H7 (cell line): ENCODE data around the gene MT1B. TPM values are rescaled to one million over a fixed set of nuclear protein-coding genes. Genes with fewer than 3 reads are reported as not detected.

Experiments used
- DNase-seq: peaks from one replicate; pipeline ENCODE4 v3.0.0; 2012
- H3K27me3 ChIP-seq: 2 replicates; pipeline ENCODE4 v1.6.0; 2011; ENCODE audit warnings: mild to moderate bottlenecking, low read length; ENCODE audit not compliant: control insufficient read depth, insufficient read depth
- H3K36me3 ChIP-seq: replicated peaks from 2 replicates; pipeline ENCODE4 v1.5.1; 2011; ENCODE audit warnings: low read length; ENCODE audit not compliant: control insufficient read depth, insufficient read depth
- H3K4me3 ChIP-seq: 2 replicates; pipeline ENCODE4 v1.5.1; 2011; ENCODE audit warnings: low read depth, mild to moderate bottlenecking, control low read depth, low read length, moderate library complexity; ENCODE audit not compliant: insufficient read depth
- total RNA-seq: library from RNA; depleted of rRNA; stranded (reverse); fragments of >200 nt; shearing (Covaris generic); gene quantifications from 2 replicates; pipeline ENCODE4 v1.2.3, GENCODE V29; 2014

Gene MT1B
- total RNA-seq, 1 experiment from 2014 or later = not detected

GRCh38 chr16:56628486-56629350 is 23.0 kb upstream of the MT1B start:
- Histone ChIP-seq H3K36me3 (no peaks in the 10 kb centered on the region), H3K27me3 (peaks cover 94% of the 10 kb centered on the region), H3K4me3 (no peak overlapping the region)
- DNase-seq = no peak

GRCh38 chr16:56629531-56629930 is 22.2 kb upstream of the MT1B start:
- peaks cover 95% of the 10 kb centered on the region for H3K27me3 ChIP-seq

GRCh38 chr16:56630134-56630533 is 21.6 kb upstream of the MT1B start:
- Histone ChIP-seq H3K27me3 (peaks cover 95% of the 10 kb centered on the region), H3K36me3 (no peaks in the 10 kb centered on the region), H3K4me3 (no peak overlapping the region)
- no peak for DNase-seq

More at GRCh38 chr16:56629531-56629930, 22.2 kb upstream of the MT1B start:
- Histone ChIP-seq H3K4me3 (no peak overlapping the region), H3K36me3 (no peaks in the 10 kb centered on the region)
- no peak for DNase-seq

GRCh38 chr16:56631197-56631596 is 20.5 kb upstream of the MT1B start:
- H3K27me3 ChIP-seq = peaks cover 95% of the 10 kb centered on the region
- H3K36me3 ChIP-seq = no peaks in the 10 kb centered on the region
- DNase-seq = no peak
- H3K4me3 ChIP-seq = no peak overlapping the region

GRCh38 chr16:56631832-56632155 is 19.9 kb upstream of the MT1B start:
- Histone ChIP-seq H3K27me3 (peaks cover 95% of the 10 kb centered on the region), H3K36me3 (no peaks in the 10 kb centered on the region), H3K4me3 (peak overlapping the region; percentile 39)
- no peak for DNase-seq

GRCh38 chr16:56632156-56632847 is 19.4 kb upstream of the MT1B start, which contains the start of gene MT1M:
TSS of gene MT1M (plus strand) at chr16:56632659. CDS start at chr16:56632732, 73 bp downstream.
- peak within 1 kb of the TSS; percentile 39 for H3K4me3 ChIP-seq
- H3K27me3 ChIP-seq = peaks cover 95% of the 10 kb centered on the region
- no peaks in the 10 kb centered on the region for H3K36me3 ChIP-seq
- DNase-seq = peak; percentile 83

GRCh38 chr16:56632848-56633365 is 18.8 kb upstream of the MT1B start:
- Histone ChIP-seq H3K36me3 (no peaks in the 10 kb centered on the region), H3K4me3 (peak overlapping the region; percentile 39; the same call in 1 of the 2 replicates), H3K27me3 (peaks cover 99% of the 10 kb centered on the region)
- no peak for DNase-seq

- peaks cover 100% of the 10 kb centered on the region for H3K27me3 ChIP-seq
- H3K4me3 ChIP-seq = no peak overlapping the region
- H3K36me3 ChIP-seq = no peaks in the 10 kb centered on the region
- no peak for DNase-seq
Measured at GRCh38 chr16:56633535-56633934, 18.2 kb upstream of the MT1B start.

GRCh38 chr16:56634715-56635440 is 16.8 kb upstream of the MT1B start:
- Histone ChIP-seq H3K36me3 (no peaks in the 10 kb centered on the region), H3K27me3 (peaks cover 100% of the 10 kb centered on the region), H3K4me3 (peak overlapping the region; percentile 22; the same call in 1 of the 2 replicates)
- peak; percentile 62 for DNase-seq

- no peaks in the 10 kb centered on the region for H3K36me3 ChIP-seq
- H3K27me3 ChIP-seq = peaks cover 99% of the 10 kb centered on the region
- DNase-seq = peak; percentile 75
- H3K4me3 ChIP-seq = peak overlapping the region; percentile 22; the same call in 1 of the 2 replicates
Measured at GRCh38 chr16:56635441-56635967, 16.2 kb upstream of the MT1B start.

- no peak for DNase-seq
- peaks cover 99% of the 10 kb centered on the region for H3K27me3 ChIP-seq
- no peaks in the 10 kb centered on the region for H3K36me3 ChIP-seq
- no peak overlapping the region for H3K4me3 ChIP-seq
Measured at GRCh38 chr16:56636616-56637413, 14.9 kb upstream of the MT1B start.

- peak; percentile 92 for DNase-seq
- H3K4me3 ChIP-seq = peak within 1 kb of the TSS; percentile 43
- peaks cover 99% of the 10 kb centered on the region for H3K27me3 ChIP-seq
- H3K36me3 ChIP-seq = no peaks in the 10 kb centered on the region
Measured at GRCh38 chr16:56637814-56638750, 13.6 kb upstream of the MT1B start, which contains the start of gene MT1A. TSS of gene MT1A (plus strand) at chr16:56638666. CDS start at chr16:56638739, 73 bp downstream.

- DNase-seq = no peak
- Histone ChIP-seq H3K36me3 (no peaks in the 10 kb centered on the region), H3K4me3 (no peak overlapping the region), H3K27me3 (peaks cover 99% of the 10 kb centered on the region)
Measured at GRCh38 chr16:56639045-56639444, 12.6 kb upstream of the MT1B start.
